ENCODE data around the gene ZNF513.

DNA sequence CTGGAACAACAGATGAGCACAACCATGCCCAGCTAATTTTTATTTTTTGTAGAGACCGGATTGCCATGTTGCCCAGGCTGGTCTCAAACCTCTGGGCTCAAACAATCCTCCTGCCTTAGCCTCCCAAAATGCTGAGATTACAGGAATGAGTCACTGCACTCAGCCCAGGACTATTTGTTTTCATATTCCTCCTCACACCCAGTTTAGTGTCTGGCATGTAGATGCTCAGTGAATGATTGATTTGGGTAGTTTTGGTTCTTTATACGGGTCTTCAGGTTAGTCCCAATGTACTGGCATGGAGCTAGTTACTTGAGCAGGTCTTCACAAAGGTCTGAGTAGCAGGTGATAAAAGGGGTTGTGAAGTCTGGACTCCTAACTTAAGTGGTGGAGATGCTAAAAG lies 16.6 kb downstream of the ZNF513 start:
- TF ChIP-seq ZFP3 (CRISPR knock-in tag; IDR thresholded peaks at IDR 0.05): no peak
- no peak for TF ChIP-seq ZNF70 (CRISPR knock-in tag; IDR thresholded peaks at IDR 0.05)

All from SK-N-SH treated with all-trans-retinoic acid at 6 μM for 48 hours (cell line).